Measurements from ENCODE around the gene CCT3.

GRCh38 chr1:156371553-156372264, 33.6 kb upstream of the CCT3 start:
- TF ChIP-seq CTCF (IDR thresholded peaks at IDR 0.05; ENCODE audit: low read length): no peak
- TF ChIP-seq EZH2phosphoT487 (IDR thresholded peaks at IDR 0.05; ENCODE audit: low read length): no peak
- no peak for TF ChIP-seq EZH2 (optimal IDR thresholded peaks at IDR 0.05; ENCODE audit: low read depth, low read length)

Measured in MM.1S (cell line).